Measurements from ENCODE around the gene OGDHL.
"Not testable (repeated sequence)": the region's sequence is repeated elsewhere in the genome, so short reads cannot be mapped to it uniquely, and the experiment has no call there.

OGDHL gene

DNA sequence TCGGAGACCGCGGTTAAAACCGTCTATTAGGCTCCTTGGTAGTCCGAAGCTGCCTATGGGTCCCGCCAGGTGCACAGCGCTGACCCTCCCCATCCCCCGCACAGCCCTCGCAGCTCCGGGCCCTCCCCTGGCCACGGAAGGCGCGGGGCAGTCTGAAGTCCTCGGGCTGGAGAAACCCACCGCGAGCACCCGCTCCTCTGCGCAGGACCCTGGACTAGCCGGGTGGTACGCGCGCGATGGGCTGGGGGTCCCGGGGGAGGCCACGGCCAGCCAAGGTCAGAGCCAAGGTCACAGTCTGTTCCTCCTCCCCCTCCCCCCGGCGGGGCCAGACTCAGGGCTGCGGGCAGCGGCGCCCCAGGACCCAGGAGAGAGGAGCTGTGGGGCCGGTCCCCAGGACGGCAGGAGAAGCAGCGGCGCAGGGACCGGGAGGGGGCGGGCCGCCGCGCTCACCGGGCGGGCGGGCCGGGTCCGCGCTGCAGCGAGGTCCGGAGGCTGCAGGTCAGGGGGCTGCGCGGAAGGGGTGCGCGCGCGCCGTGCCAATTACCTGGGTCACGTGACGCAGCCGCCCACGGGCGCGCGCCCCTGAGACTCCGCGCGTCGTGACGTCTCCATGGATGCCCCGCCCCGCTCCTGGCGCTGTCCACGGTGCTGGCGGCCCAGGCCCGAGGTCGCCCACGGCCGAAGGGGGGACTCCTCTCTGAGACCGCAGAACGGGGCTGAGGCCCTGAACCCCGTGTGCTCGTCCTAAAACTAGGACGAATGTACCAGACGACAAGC lies at the start of gene OGDHL:
Gene OGDHL, minus strand, starts transcription at position 535 of the 777 bp plus-strand sequence. CDS start 3,731 bp downstream, outside the sequence.
- no peak for DNase-seq

DNA sequence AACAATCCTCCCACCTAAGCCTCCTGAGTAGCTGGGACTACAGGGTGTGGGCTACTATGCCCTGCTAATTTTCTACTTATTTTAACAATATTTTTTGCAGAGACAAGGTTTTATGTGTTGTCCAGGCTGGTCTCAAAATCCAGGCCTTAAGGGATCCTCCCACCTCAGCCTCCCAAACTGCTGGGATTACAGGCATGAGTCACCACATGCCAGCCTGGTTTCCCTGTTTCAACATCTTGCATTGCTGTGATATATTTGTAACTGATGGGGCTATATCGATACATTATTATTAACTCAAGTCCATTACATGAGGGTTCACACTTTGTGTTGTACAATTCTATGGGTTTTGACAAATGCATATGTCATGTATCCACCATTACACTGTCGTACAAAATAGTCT lies 41.9 kb upstream of the OGDHL start:
- DNase-seq, result no peak

DNA sequence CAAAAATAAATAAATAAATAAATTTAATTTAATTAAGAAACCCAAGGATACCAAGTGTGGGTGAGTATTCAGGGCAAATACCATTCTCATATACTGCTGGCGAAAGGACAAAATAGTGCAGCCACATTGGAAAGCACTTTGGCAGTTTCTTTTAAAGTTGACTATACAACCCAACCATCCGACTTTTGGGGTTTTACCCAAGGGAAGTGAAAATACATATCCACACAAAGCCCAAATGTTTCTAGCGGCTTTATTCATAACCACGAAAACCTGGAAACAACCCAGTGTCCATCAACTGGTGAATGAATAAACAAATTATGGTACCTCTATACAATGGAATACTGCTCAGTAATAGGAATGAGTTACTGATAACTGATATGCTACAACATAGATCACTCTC lies 36.2 kb upstream of the OGDHL start:
- DNase-seq, result no peak

DNA sequence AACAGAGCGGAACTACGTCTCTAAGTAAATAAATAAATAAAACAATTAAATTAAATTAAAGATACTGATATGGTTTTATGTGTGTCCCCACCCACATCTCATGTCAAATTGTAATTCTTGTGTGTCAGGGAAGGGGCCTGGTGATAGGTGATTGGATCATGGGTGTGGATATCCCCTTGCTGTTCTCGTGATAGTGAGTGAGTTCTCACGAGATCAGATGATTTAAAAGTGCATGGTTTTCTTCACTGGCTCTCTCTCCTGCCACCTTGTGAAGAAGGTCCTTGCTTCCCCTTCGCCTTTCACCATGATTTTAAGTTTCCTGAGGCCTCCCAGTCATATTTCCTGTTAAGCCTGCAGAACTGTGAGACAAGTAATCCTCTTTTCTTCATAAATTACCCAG lies 29.0 kb upstream of the OGDHL start:
- no peak for DNase-seq

DNA sequence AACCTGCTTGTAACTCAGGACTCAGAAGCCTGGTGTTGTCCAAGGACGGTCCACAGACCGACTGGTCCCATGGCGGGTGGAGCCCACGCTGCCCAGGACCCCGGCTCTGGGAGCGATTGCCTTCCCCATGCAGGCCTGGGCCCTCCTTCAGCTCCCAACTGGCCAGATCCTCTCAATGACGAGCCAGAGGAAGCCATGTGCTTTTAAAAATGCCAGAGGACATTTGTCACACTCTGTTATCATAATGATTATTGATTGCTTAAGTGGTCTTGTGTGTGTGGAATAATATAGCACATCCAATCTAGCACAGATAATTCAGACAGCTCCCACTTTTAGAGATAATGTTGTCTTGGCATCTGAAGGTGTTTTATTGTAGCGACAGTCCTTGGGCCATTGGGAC lies 22.6 kb upstream of the OGDHL start:
- DNase-seq, result no peak

DNA sequence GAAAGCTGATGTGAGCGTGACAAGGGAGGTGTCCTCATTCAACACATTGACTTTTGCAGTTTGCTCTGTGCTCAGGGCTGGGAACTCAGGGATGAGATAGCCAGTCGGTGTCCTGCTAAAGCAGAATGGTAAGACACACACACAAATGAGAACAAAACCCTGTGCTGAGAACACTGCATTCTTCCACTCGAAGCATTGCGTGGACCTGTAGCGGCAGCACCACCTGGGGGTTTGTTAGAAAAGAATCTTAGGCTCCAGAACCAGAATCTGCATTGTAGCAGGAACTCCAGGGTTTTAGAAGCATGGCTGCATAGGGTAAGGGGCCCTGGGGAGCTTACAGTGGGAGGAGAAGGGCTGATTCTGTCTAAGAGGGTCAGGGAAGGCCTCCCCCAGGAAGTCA lies 21.5 kb upstream of the OGDHL start:
- DNase-seq, result no peak

DNA sequence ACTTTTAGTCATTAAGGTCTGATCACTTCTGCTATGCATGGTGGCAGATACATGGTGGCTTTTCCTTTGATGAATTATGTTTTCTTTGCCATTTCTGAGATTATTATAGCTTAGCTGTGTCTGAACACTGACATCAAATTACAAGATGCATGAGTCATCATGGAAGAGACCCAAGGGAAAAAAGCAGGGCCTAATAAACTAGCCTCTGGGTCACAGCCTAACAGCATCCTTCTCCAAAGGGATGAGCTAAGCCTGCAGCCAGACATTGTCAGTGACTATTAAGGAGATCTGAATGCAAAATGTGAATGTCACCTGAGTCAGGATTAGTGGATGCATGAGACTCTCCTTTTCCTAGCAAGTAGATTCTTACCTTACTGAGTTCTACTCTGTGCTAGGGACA lies 19.1 kb upstream of the OGDHL start:
- no peak for DNase-seq

DNA sequence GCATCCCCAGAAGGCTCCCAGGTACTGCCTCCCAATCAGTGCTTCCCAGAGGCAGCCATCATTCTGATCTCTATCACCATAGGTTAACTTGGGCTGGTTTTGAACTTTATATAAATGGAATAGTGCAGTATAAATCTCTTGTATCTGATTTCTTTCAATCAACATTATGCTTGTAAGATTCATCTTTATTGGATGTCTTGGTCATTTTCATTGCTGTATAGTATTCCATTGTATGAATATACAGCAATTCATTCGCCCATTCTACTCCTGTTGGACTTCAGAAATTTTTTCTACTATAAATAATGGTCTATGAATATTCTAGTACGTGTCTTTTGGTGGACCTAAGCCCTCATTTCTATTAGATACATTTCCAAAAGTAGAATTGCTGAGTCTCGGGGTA lies 16.1 kb upstream of the OGDHL start:
- no peak for DNase-seq

DNA sequence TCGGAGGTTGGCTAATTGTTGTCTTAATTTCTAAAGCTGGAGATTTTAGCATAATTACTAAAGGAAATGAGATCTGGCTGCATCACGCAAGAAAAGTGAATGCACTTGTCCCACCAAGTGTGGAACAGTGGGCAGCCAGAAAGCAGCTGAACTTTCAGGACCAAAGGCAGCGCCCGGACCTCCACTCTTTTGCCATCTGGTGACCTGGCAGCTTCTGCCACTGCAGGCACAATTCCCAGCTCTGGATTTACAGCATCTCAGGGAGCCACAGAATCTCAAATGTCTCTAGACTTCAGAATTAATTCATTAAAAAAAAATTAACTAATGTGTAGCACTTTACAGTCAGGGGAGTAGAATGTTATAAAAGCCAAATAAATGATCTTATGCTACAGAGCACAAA lies 14.7 kb upstream of the OGDHL start:
- DNase-seq, result no peak

DNA sequence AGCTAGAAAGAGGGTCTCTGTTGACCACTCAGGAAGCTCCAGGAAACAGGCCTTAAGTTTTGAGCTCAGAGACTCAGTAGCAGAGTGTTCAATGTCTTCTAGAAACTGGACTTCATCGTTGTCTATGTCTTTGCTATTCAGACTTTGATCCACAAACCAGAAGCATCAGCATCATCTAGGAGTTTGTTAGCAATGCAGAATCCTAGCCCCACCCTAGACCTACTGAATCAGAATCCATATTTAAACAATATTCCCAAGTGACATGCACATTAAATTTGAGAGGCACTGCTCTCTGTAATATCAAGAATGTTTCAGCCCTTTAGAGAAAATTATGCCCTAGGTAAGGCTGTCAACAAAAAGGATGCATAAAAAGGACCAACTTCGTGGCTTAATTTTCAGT lies 12.9 kb upstream of the OGDHL start:
- DNase-seq, result no peak

DNA sequence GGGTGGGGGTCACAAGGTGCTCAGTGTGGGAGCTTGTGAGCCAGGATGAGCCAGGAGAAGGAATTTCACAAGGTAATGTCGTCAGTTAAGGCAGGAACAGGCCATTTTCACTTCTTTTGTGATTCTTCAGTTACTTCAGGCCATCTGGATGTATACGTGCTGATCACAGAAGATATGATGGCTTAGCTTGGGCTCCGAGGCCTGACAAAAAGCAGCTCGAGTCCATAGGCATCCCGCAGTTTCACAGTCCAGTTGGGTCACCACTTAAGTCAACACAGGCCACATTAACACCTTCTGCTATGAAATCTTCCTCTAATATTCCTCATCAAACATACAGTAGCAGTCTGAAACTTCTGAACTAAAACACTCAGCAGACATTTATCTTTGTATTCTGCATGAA lies 10.8 kb upstream of the OGDHL start:
- DNase-seq, result not testable (repeated sequence)

DNA sequence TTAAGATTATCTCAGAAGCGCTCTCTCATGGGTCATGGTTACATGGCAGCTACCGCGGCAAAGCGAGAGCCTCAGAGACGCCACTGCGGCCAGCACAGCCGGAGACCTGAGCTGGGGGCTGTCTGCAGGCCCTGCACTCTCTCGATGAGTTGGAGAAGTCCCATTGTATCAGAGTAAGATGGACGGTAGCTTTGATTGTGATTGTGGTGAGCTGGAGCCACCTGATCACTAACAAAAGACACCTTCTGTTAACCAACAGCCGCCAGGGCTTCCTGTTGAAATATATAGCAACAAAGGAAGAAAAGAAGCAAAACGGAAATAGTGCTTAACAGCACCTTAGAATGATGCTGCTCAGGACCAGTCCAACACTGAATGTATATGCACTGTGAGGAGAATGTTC lies 8.9 kb upstream of the OGDHL start:
- not testable (repeated sequence) for DNase-seq

DNA sequence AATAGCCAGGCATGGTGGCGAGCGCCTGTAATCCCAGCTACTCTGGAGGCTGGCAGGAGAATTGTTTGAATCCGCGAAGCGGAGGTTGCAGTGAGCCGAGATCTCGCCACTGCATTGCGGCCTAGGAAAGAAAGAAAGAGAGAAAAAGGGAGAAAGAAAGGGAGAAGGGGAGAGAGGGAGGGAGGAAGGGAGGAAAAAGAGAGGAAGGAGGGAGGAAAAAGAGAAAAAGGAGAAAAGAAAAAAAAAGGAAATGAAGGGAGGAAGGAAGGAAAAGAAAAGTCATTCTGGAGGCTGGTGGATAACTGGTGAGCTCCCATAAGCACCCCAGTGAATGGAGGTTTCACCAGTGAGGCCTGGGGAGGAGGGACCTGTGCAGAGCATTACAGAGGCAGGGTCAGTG lies 7.6 kb upstream of the OGDHL start:
- no peak for DNase-seq

DNA sequence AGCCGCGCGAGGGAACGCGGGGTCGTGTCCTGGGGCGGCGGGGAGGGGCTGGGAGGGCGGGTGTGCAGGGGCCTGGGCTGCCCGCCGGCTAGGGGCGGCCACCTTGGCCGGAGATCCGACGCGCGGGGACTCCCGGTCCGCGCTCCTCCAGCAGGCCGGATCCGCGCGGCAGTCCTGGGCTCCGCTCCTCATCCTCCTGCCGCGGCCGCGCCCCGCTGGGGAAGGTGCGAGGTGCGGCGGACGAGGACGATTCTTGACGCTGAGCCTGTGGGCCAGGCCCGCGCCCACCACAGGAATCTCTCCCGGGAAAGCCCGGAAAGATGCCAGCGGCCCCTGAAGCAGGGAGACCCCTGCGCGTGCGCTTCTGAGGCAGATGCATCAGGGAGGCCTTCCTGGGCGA lies 6.6 kb upstream of the OGDHL start:
- no peak for DNase-seq

DNA sequence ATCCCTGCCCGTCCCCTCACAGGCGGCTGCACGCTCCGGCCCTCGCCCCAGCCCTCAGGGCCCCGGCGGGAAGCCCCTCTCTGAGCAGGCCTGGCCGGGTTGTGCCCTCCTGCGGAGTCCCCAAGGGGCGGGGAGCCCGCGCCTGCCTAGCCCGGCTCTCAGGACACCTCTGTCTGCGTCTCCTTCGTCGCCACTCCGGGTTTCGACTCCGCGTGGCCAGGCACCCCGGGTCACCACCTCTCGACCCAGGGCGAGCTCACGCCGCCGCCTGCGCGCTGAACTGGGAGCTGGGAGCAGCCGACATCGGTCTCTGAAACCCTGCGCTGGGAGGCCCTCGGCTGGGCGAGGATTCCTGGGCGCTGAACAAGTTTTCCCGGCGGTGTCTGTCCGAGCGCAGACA lies 6.2 kb upstream of the OGDHL start:
- no peak for DNase-seq

DNA sequence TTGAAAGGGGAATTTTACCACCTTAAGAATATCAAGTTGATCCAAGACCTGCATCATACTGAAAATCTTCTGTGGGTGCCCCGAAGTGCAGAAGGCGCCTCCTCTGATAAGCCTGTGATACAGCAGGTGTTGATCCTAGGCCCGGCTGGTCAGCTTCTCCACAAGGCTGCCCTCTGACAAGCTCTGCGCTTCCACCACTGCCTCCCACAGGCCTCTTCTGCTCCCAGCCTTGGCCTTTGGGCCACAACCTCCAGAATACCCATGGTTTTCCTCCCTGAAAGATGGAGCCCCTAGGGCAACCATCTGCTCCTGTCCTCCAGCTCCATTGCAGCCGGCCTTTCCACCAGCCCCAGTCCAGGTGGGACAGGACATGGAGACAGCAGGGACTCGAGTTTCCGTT lies 5.6 kb upstream of the OGDHL start:
- DNase-seq, result no peak

DNA sequence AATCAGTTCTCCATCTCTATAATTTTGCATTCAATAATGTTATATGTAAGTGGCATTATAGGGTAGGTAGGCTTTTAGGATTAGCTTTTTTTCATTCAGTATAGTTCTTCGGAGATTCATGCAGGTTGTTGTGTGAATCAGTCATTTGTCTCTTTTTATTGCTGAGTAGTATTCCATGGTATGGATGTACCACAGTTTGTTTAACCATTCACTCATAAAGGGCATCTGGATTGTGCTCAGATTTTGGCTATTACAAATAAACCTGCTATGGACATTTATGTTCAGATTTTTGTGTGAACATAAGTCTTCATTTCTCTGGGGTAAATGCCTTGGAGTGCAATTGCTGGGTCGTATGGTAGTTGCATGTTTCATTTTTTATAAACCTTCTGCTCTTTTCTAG lies 4.4 kb upstream of the OGDHL start:
- DNase-seq, result no peak

DNA sequence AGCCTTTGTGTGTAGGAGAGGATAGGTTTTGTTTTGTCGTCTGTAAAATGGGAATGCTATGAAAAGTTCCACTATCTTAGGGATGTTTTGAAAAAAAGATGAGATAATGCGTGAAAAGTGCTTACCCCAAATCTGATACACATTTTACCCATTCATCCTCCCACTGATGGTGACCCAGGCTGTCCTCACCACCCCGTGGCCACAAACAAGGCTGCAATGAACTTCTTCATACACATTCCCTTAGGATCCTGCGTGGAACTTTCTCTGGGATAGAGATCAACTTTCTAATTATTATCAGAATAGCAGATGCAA lies 399 bp upstream of the OGDHL start:
- DNase-seq, result no peak

DNA sequence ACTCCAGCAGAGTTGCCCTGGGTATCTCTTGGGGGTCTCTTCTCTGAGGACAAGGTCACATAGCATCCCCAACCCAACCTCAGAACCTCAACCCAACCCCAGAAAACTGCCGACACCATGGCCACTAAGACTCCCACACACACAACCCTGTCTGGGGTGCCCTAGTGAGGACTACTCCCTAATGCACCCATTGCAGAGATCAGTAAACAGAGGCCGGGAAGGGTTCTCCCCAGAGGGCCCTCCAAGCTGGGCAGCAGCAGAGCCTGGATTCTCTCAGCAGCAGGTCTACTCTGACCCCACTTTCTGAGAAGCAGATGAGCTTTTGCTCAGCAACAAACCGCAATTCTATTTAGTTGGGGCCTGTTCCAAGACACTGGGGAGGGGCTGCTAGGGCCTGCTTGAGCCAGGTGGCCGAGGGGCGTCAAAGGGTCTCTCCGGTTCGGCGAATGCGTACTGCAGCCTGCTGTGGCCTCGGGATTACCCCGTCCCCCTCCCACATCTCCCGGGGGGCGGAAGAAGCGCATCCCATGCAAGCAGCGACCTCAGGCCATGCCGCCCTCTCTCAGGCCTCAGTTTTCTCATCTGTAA lies 828 bp downstream of the OGDHL start:
- no peak for DNase-seq

DNA sequence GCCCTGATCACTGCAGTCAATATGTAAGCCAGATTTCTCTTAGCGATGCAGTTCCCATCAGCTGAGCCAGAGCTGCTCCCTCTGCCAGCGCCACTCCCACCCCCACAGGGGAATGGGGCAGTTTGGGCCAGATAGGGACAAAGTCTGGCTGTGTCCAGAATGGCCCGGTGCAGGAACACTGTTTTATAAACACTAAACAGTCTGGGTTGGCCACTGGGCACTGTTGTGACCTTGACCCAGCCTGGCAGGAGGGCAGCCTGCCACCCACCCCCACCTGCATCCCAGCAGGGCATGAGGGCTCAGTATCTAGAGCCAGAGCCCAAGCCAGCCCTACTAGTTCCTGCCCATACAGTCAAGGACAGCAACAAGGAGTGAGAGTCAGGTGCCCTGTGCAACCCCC lies 1.3 kb downstream of the OGDHL start:
- no peak for DNase-seq

DNA sequence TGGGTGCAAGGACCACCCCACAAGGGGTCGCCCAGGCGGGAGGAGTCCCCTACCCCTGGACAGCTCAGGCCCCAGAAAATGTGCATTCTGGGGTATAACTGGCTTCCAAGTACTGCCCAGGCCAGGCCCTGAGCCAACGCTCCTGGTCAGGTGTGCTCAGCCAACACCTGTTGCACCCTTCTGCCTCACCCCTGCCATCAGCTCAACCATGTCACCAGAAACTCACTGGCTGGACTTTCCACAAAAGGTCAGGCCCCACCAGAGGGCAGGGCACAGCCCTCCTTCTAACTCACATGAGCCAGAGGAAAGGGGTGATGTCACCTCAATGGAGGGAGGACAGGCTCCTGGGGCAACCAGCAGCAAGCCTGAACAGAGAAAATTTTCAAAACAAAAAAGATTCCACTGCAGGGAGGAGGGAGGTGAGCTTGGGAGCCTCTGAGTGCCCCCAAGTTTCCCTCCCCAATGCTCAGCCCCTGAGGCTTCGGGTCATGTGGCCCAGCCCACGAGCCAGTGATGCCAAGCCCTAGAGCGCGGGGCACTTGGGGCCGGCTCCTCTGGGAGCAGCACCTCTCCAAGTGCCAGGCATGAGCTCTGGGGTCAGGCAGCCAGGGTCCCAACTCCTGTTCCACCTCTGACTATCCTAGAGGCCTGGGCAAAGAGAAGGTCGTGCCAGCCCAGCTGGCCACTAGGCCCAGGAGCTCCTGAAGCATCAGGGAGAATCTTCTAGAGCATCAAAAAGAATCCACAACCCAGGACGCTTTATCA lies 2.2 kb downstream of the OGDHL start:
- DNase-seq, result no peak

DNA sequence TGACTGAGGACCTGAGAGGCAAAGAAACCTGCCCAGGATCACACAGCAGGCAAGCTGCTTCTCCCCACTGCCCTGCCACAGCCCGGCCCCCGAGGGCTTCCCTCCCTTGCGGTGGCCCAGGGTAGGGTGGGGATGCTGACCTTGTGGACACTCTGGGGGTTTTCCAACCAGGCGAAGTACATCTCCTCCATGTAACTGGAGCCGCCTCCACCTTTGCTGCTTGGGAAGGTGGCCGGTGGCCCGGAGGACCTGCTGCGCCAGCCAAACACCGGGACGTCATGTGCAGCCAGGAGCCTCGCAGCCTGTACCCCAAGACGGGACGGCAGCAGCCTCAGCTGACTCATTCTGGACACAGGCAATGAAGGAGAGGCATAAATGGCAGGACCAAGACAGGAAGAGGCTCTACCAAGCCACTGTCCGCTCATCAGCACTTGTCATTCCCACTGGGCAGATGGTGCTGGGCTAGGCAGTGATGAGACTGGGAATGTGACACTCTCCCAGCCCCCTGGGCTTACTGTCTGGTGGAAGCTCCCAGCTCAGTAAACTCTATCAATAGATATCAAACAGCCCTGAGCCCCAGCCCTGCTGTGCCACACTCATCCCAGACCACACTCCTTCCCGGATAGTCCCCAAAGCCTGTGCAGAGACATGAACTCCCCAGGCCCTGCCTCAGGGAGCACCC lies 3.7 kb downstream of the OGDHL start:
- no peak for DNase-seq

DNA sequence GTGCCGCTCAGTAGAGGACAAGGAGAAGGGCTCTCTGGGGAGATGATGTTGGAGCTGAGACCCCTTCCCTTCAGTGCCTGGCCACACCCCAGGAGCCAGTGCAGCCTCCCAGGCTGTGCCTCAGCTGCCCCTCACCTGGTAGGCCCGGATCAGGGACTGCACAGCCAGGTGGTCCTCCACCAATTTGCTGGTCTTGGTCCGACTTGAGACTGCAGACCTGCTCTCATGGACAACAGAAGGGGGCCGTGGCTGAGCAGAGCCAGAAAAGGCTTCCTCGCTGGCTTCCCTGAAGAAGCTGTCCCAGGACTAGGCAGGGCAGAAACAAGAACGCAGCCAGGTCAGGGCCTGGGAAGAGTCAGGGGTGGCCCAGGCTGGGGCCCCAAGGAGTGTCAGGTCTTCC lies 5.5 kb downstream of the OGDHL start:
- DNase-seq, result no peak

DNA sequence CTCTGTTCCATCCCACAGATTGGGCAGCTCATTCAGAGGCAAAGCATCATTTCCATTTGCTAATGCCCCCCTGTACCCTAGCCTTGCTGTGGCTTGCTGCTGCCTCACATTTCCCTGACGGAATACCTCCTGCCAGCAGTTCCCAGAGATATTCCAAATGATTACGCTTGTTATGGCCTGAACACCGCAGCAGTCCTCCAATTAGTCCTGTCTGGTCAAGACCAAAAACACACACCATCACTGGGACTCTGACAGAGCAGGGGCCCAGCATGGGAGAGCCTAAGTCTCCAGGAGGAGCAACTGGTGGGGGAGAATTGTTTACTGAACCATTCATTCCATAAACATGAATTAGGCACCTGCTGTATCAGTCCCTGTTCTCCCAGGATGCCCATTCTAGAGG lies 6.1 kb downstream of the OGDHL start:
- DNase-seq, result no peak

Data from activated CD4-positive, alpha-beta T cell treated with anti-CD3 and anti-CD28 coated beads, Interleukin-2, amount 50 U/mL, for 4 hours (primary cell).